IMR-90 (cell line): Measurements from ENCODE around the gene CSTA. TPM values are rescaled to one million over a fixed set of nuclear protein-coding genes. Genes with fewer than 3 reads are reported as not detected.

Experiments used
- ATAC-seq: fragments of 200-7000 bp; cut with Tn5 transposase; 2 replicates; pipeline ENCODE4 v1.9.1; 2020; ENCODE audit warnings: low read depth, mild to moderate bottlenecking, moderate library complexity
- BruUV-seq: library from RNA; stranded (reverse); fragments of 400-500 nt; replicated peaks from 2 replicates; lab custom pipeline; 2021; lab: Mats Ljungman, UMichigan
- CTCF ChIA-PET: fragments of 300-600 bp; formaldehyde crosslinking; extraction: SDS; loops from one replicate; lab custom pipeline; 2021; ENCODE audit warnings: antibody characterized with exemption; lab: Yijun Ruan, JAX
- POLR2A ChIA-PET: fragments of 300-600 bp; sonication (Branson Sonifier 250); formaldehyde crosslinking; loops from one replicate; lab custom pipeline; 2022; ENCODE audit warnings: antibody characterized with exemption; ENCODE audit not compliant: unreplicated experiment; lab: Charles Lee
- DNase-seq: peaks from one replicate; pipeline ENCODE4 v3.0.0; 2013
- H2AFZ ChIP-seq: replicated peaks from 2 replicates; pipeline ENCODE3; 2013; ENCODE audit warnings: low read length, mild to moderate bottlenecking; ENCODE audit not compliant: poor library complexity
- H2AK5ac ChIP-seq: 2 replicates; pipeline ENCODE4 v1.6.1; 2013; ENCODE audit warnings: low read depth, low read length, inconsistent platforms
- H2AK9ac ChIP-seq: replicated peaks from 2 replicates; pipeline ENCODE3; 2013; ENCODE audit warnings: mild to moderate bottlenecking, low read depth, low read length, moderate library complexity; ENCODE audit not compliant: poor library complexity
- H2BK120ac ChIP-seq: 2 replicates; pipeline ENCODE4 v1.6.1; 2013; ENCODE audit warnings: low read depth, low read length, inconsistent platforms
- H2BK15ac ChIP-seq: 3 replicates; pipeline ENCODE4 v1.6.1; 2013; ENCODE audit warnings: low read depth, low read length, inconsistent platforms
- H2BK20ac ChIP-seq: 2 replicates; pipeline ENCODE4 v1.6.1; 2013; ENCODE audit warnings: low read depth, mild to moderate bottlenecking, inconsistent platforms, low read length, moderate library complexity
- H2BK5ac ChIP-seq: 2 replicates; pipeline ENCODE4 v1.6.1; 2013; ENCODE audit warnings: mild to moderate bottlenecking, low read depth, low read length, inconsistent platforms; ENCODE audit not compliant: poor library complexity, severe bottlenecking
- H3K14ac ChIP-seq: replicated peaks from 2 replicates; pipeline ENCODE4 v1.6.1; 2013; ENCODE audit warnings: low read depth, low read length, inconsistent platforms
- H3K18ac ChIP-seq: 2 replicates; pipeline ENCODE4 v1.6.1; 2013; ENCODE audit warnings: low read depth, low read length, control low read depth
- H3K23ac ChIP-seq: 2 replicates; pipeline ENCODE4 v1.6.1; 2013; ENCODE audit warnings: low read depth, low read length, inconsistent platforms
- H3K27ac ChIP-seq: 2 replicates; pipeline ENCODE4 v1.5.1; 2013; ENCODE audit warnings: mild to moderate bottlenecking, control low read depth, low read length; ENCODE audit not compliant: insufficient read depth
- H3K27me3 ChIP-seq: 2 replicates; pipeline ENCODE4 v1.6.1; 2013; ENCODE audit warnings: low read length; ENCODE audit not compliant: control insufficient read depth, insufficient read depth
- H3K36me3 ChIP-seq: 2 replicates; pipeline ENCODE4 v1.6.1; 2013; ENCODE audit warnings: low read length, mixed read lengths; ENCODE audit not compliant: control insufficient read depth, insufficient read depth
- H3K4ac ChIP-seq: 2 replicates; pipeline ENCODE4 v1.6.1; 2013; ENCODE audit warnings: low read depth, low read length, inconsistent platforms
- H3K4me1 ChIP-seq: 2 replicates; pipeline ENCODE4 v1.6.1; 2013; ENCODE audit warnings: low read length, mixed read lengths; ENCODE audit not compliant: control insufficient read depth, insufficient read depth
- H3K4me2 ChIP-seq: 2 replicates; pipeline ENCODE4 v1.6.1; 2013; ENCODE audit warnings: low read depth, mild to moderate bottlenecking, control low read depth, low read length, moderate library complexity
- H3K4me3 ChIP-seq: 2 replicates; pipeline ENCODE4 v1.5.1; 2013; ENCODE audit warnings: low read depth, mild to moderate bottlenecking, control low read depth, low read length, moderate library complexity; ENCODE audit not compliant: insufficient read depth
- H3K56ac ChIP-seq: 2 replicates; pipeline ENCODE4 v1.6.1; 2013; ENCODE audit warnings: low read length, inconsistent platforms; ENCODE audit not compliant: insufficient read depth; ENCODE audit errors: extremely low read depth
- H3K79me1 ChIP-seq, 2 experiments: 2 replicates each; pipeline ENCODE4 v1.6.1; 2013; ENCODE audit warnings: low read length in 2 of 2, inconsistent platforms in 1 of 2, low read depth in 1 of 2
- H3K9ac ChIP-seq: 2 replicates; pipeline ENCODE4 v1.6.1; 2013; ENCODE audit warnings: low read depth, low read length, control low read depth
- H3K9me1 ChIP-seq: 2 replicates; pipeline ENCODE4 v1.6.1; 2013; ENCODE audit warnings: low read length, inconsistent platforms; ENCODE audit not compliant: insufficient read depth
- H3K9me3 ChIP-seq: 2 replicates; pipeline ENCODE4 v1.6.1; 2013; ENCODE audit warnings: low read length; ENCODE audit not compliant: control insufficient read depth, insufficient read depth
- H4K20me1 ChIP-seq: 2 replicates; pipeline ENCODE4 v1.6.1; 2013; ENCODE audit warnings: low read length, inconsistent platforms; ENCODE audit not compliant: insufficient read depth
- H4K5ac ChIP-seq: 2 replicates; pipeline ENCODE4 v1.6.1; 2013; ENCODE audit warnings: mild to moderate bottlenecking, low read depth, low read length, control low read depth
- H4K8ac ChIP-seq, 2 experiments: 2 replicates each; pipeline ENCODE4 v1.6.1; 2013; ENCODE audit warnings: low read depth in 2 of 2, low read length in 2 of 2, control low read depth in 1 of 2, inconsistent platforms in 1 of 2
- H4K91ac ChIP-seq: 2 replicates; pipeline ENCODE4 v1.6.1; 2013; ENCODE audit warnings: low read depth, low read length, inconsistent platforms; ENCODE audit not compliant: insufficient read depth
- NFE2L2 ChIP-seq: fragments of 150-350 bp; IDR thresholded peaks from 2 replicates; pipeline ENCODE4 v1.6.1; 2016; ENCODE audit warnings: low read depth, mild to moderate bottlenecking, low read length
- WGBS, 2 experiments: methylation state at CpG; one replicate each; pipeline versions ENCODE4 v1.1.5 to v1.1.7; 2013; ENCODE audit warnings: missing lambda C conversion rate in 2 of 2; ENCODE audit not compliant: insufficient read length in 1 of 2; ENCODE audit errors: extremely low coverage in 2 of 2; 5-methylcytosine and 5-hydroxymethylcytosine counted together
- dilution Hi-C: fragments of 300-500 bp; cut with HindIII; formaldehyde crosslinking; loops from one replicate; pipeline ENCODE4 v1.14.3; 2018; ENCODE audit warnings: low sequenced_read_pairs; ENCODE audit not compliant: unreplicated experiment
- in situ Hi-C: fragments of 300-500 bp; cut with MboI; formaldehyde crosslinking; loops from 3 replicates; pipeline ENCODE4 v1.14.3; 2019; ENCODE audit warnings: low sequenced_read_pairs, inconsistent platforms, mixed read lengths
- intact Hi-C: fragments of 100-400 bp; cut with micrococcal nuclease; formaldehyde crosslinking; loops from 2 replicates; pipeline ENCODE4 v1.10.0; 2022
- polyA plus RNA-seq, 3 experiments: library from polyadenylated mRNA; depleted of rRNA; stranded (reverse); fragments of >200 nt; gene quantifications; 2 replicates each; pipeline ENCODE4 v1.2.3, GENCODE V29; 2012; ENCODE audit warnings: low replicate concordance in 1 of 3
- total RNA-seq: library from RNA; depleted of rRNA; stranded (reverse); fragments of >200 nt; gene quantifications from 2 replicates; pipeline ENCODE4 v1.2.3, GENCODE V29; 2012

Gene CSTA
- total and polyA plus RNA-seq, 2 of the 4 experiments (the other 2 are of a cell fraction) = 0.17 TPM; not detected in 1

GRCh38 chr3:122353893-122354401 is 28.9 kb downstream of the CSTA start:
- CTCF ChIA-PET = no interaction called here
- Histone ChIP-seq H2AFZ (no peak overlapping the region), H3K4me3 (no peak overlapping the region), H3K27me3 (no peaks in the 10 kb centered on the region), H3K18ac (no peak overlapping the region), H3K9ac (no peak overlapping the region), H3K23ac (no peak overlapping the region), H3K4me1 (peaks cover 3% of the 10 kb centered on the region), H3K79me1 (no peaks in the 10 kb centered on the region), H4K20me1 (no peaks in the 10 kb centered on the region), H4K8ac (no peak overlapping the region), H4K91ac (no peak overlapping the region), H3K4ac (no peak overlapping the region), H3K9me3 (no peaks in the 10 kb centered on the region), H3K9me1 (no peaks in the 10 kb centered on the region), H3K56ac (no peak overlapping the region), H2BK120ac (no peak overlapping the region), H2AK5ac (no peak overlapping the region), H3K14ac (no peak overlapping the region), H3K4me2 (no peak overlapping the region), H2BK20ac (no peak overlapping the region), H3K27ac (no peak overlapping the region), H2BK15ac (no peak overlapping the region), H4K5ac (no peak overlapping the region), H2BK5ac (no peak overlapping the region), H2AK9ac (no peak overlapping the region), H3K36me3 (peaks cover 2% of the 10 kb centered on the region)
- DNase-seq (no peak), ATAC-seq (no peak)
- POLR2A ChIA-PET = no interaction called here
- in situ Hi-C loops (loop anchor here (10.0 kb wide), 1 partner anchor 249 kb away; no protein-coding TSS in a partner anchor), dilution Hi-C loops (no loop called here), intact Hi-C loops (loop anchor here (10.0 kb wide), 1 partner anchor 549 kb away; no protein-coding TSS in a partner anchor)
- no TSS peak for BruUV-seq
- WGBS, 2 experiments = 78% methylated on average over 1 of the region's 1 CpG; no CpG with 5 or more reads in 1 of the 2 experiments
- no peak for TF ChIP-seq NFE2L2
